ENCODE results near the gene SNTG2.

Gene SNTG2

DNA sequence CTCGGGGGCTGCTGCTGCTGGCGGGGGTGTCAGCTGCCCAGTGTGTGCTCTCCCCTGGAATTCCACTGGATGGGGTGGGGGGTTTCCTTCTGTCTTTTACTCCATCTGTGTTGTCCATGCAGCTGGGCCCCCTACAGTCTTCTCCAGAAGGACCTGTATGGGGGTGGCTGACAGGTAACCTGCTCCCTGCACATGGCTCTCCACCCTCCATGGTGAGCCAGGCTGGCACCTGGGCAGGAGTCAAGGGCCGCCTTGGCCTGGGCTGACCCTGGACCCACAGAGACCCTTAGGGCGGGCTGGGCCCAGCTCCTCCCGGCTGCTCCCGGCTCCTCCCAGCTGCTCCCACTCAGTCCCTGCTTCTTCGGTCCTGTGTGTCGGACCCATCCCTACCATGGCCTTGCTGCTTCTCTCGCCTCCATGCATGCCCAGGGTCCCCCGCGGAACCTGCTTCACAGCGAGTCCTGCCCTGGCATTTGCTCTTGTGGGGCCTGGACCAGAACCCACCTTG, 15.0 kb downstream of the SNTG2 start:
- TF ChIP-seq ZFP30 (CRISPR knock-in tag; IDR thresholded peaks at IDR 0.05) (no peak), ISL1 (CRISPR knock-in tag; IDR thresholded peaks at IDR 0.05) (no peak)
- ATAC-seq = no peak

DNA sequence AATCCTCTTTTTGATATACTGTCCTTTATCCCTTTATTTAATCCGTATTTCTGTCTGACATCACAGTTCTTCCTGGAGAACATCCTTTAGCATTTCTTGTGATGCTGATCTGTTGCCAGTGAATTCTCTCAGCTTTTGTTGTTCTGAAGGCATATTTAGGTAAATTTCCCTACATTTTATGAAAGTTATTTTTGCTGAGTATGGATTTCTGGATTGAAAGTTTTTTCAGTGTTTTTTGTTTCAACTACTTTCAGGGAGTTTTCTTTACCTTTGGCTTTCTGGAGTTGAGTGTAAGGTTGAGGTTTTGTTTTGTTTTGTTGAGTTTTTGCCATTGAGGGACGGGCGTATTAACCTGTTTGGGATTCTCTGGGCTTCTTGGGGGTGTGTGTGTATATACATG, 22.5 kb downstream of the SNTG2 start:
- TF ChIP-seq ARNTL (CRISPR knock-in tag; IDR thresholded peaks at IDR 0.05; ENCODE audit: borderline replicate concordance, low read depth) (no peak), ZFP30 (CRISPR knock-in tag; IDR thresholded peaks at IDR 0.05) (no peak), CSDC2 (CRISPR knock-in tag; IDR thresholded peaks at IDR 0.05) (no peak), ZNF8 (CRISPR knock-in tag; IDR thresholded peaks at IDR 0.05) (no peak), TOX (CRISPR knock-in tag; IDR thresholded peaks at IDR 0.05; ENCODE audit: borderline replicate concordance) (no peak), GLIS3 (CRISPR knock-in tag; IDR thresholded peaks at IDR 0.05) (no peak), BACH2 (CRISPR knock-in tag; IDR thresholded peaks at IDR 0.05; ENCODE audit: borderline replicate concordance) (no peak), RARB (CRISPR knock-in tag; IDR thresholded peaks at IDR 0.05) (no peak), OSR1 (CRISPR knock-in tag; IDR thresholded peaks at IDR 0.05) (no peak), ZNF565 (CRISPR knock-in tag; conservative IDR thresholded peaks at IDR 0.05; ENCODE audit: low read depth) (no peak)
- TF ChIP-seq, protein P1, sequence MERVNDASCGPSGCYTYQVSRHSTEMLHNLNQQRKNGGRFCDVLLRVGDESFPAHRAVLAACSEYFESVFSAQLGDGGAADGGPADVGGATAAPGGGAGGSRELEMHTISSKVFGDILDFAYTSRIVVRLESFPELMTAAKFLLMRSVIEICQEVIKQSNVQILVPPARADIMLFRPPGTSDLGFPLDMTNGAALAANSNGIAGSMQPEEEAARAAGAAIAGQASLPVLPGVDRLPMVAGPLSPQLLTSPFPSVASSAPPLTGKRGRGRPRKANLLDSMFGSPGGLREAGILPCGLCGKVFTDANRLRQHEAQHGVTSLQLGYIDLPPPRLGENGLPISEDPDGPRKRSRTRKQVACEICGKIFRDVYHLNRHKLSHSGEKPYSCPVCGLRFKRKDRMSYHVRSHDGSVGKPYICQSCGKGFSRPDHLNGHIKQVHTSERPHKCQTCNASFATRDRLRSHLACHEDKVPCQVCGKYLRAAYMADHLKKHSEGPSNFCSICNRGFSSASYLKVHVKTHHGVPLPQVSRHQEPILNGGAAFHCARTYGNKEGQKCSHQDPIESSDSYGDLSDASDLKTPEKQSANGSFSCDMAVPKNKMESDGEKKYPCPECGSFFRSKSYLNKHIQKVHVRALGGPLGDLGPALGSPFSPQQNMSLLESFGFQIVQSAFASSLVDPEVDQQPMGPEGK (CRISPR knock-in tag; IDR thresholded peaks at IDR 0.05; ENCODE audit: borderline replicate concordance) = no peak
- TF ChIP-seq, protein P2, sequence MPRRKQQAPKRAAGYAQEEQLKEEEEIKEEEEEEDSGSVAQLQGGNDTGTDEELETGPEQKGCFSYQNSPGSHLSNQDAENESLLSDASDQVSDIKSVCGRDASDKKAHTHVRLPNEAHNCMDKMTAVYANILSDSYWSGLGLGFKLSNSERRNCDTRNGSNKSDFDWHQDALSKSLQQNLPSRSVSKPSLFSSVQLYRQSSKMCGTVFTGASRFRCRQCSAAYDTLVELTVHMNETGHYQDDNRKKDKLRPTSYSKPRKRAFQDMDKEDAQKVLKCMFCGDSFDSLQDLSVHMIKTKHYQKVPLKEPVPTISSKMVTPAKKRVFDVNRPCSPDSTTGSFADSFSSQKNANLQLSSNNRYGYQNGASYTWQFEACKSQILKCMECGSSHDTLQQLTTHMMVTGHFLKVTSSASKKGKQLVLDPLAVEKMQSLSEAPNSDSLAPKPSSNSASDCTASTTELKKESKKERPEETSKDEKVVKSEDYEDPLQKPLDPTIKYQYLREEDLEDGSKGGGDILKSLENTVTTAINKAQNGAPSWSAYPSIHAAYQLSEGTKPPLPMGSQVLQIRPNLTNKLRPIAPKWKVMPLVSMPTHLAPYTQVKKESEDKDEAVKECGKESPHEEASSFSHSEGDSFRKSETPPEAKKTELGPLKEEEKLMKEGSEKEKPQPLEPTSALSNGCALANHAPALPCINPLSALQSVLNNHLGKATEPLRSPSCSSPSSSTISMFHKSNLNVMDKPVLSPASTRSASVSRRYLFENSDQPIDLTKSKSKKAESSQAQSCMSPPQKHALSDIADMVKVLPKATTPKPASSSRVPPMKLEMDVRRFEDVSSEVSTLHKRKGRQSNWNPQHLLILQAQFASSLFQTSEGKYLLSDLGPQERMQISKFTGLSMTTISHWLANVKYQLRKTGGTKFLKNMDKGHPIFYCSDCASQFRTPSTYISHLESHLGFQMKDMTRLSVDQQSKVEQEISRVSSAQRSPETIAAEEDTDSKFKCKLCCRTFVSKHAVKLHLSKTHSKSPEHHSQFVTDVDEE (CRISPR knock-in tag; IDR thresholded peaks at IDR 0.05) = no peak
- TF ChIP-seq, protein P3, sequence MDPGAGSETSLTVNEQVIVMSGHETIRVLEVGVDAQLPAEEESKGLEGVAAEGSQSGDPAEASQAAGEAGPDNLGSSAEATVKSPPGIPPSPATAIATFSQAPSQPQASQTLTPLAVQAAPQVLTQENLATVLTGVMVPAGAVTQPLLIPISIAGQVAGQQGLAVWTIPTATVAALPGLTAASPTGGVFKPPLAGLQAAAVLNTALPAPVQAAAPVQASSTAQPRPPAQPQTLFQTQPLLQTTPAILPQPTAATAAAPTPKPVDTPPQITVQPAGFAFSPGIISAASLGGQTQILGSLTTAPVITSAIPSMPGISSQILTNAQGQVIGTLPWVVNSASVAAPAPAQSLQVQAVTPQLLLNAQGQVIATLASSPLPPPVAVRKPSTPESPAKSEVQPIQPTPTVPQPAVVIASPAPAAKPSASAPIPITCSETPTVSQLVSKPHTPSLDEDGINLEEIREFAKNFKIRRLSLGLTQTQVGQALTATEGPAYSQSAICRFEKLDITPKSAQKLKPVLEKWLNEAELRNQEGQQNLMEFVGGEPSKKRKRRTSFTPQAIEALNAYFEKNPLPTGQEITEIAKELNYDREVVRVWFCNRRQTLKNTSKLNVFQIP (CRISPR knock-in tag; IDR thresholded peaks at IDR 0.05; ENCODE audit: borderline replicate concordance, low read depth) = no peak
- no peak for ATAC-seq

DNA sequence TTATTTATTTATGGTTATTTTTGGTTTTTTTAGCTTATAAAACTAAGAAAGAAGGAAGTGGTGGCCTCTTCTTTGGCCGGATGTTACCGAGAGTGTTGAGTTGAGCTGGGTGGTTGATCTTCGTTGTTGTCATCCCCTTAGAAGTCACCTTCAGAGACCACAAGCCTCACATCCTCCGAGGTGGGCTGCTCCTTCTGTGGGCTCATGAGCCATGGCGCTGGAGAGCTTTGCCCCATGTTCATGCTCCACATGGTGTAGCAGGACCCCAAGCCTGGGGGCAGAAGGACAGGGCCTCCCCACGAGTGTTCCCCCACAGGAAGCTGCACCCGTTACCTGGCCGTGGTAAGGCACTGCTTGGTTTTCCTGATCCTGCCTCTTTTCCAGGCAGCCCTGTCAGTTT, 23.4 kb downstream of the SNTG2 start:
- ATAC-seq = no peak
- TF ChIP-seq ZFP30 (CRISPR knock-in tag; IDR thresholded peaks at IDR 0.05) (no peak), OSR1 (CRISPR knock-in tag; IDR thresholded peaks at IDR 0.05) (no peak), ARNTL (CRISPR knock-in tag; IDR thresholded peaks at IDR 0.05; ENCODE audit: borderline replicate concordance, low read depth) (no peak), RARB (CRISPR knock-in tag; IDR thresholded peaks at IDR 0.05) (no peak), BACH2 (CRISPR knock-in tag; IDR thresholded peaks at IDR 0.05; ENCODE audit: borderline replicate concordance) (no peak), ZNF70 (CRISPR knock-in tag; IDR thresholded peaks at IDR 0.05) (no peak), SNAI2 (CRISPR knock-in tag; IDR thresholded peaks at IDR 0.05) (no peak), ZNF8 (CRISPR knock-in tag; IDR thresholded peaks at IDR 0.05) (no peak), CSDC2 (CRISPR knock-in tag; IDR thresholded peaks at IDR 0.05) (no peak)
- TF ChIP-seq, protein P1 (CRISPR knock-in tag; IDR thresholded peaks at IDR 0.05; ENCODE audit: borderline replicate concordance) = no peak
- TF ChIP-seq, protein P3 (CRISPR knock-in tag; IDR thresholded peaks at IDR 0.05; ENCODE audit: borderline replicate concordance, low read depth) = no peak
- TF ChIP-seq, protein P4, sequence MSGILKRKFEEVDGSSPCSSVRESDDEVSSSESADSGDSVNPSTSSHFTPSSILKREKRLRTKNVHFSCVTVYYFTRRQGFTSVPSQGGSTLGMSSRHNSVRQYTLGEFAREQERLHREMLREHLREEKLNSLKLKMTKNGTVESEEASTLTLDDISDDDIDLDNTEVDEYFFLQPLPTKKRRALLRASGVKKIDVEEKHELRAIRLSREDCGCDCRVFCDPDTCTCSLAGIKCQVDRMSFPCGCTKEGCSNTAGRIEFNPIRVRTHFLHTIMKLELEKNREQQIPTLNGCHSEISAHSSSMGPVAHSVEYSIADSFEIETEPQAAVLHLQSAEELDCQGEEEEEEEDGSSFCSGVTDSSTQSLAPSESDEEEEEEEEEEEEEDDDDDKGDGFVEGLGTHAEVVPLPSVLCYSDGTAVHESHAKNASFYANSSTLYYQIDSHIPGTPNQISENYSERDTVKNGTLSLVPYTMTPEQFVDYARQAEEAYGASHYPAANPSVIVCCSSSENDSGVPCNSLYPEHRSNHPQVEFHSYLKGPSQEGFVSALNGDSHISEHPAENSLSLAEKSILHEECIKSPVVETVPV (CRISPR knock-in tag; IDR thresholded peaks at IDR 0.05) = no peak
- TF ChIP-seq, protein P2 (CRISPR knock-in tag; IDR thresholded peaks at IDR 0.05) = no peak
